Spleen (tissue), 7 donors: ENCODE measurements around the gene JAZF1.

Experiments
- CTCF ChIP-seq, 11 experiments: fragments of 200-600 bp in 7 of 11; fragments of 450-650 bp in 4 of 11; sonication (generic) in 4 of 11; IDR thresholded peaks in 8 of 11; conservative IDR thresholded peaks in 3 of 11; 1 replicate in 7 of 11; 2 replicates in 4 of 11; pipeline versions ENCODE4 v1.4.0 to v1.8.0; 2016 to 2021; ENCODE audit warnings: antibody characterized with exemption in 11 of 11, inconsistent platforms in 4 of 11, mild to moderate bottlenecking in 1 of 11
- POLR2A ChIP-seq, 3 donors: fragments of 450-650 bp; IDR thresholded peaks; one replicate each; pipeline ENCODE4 v1.5.1; 2017; ENCODE audit warnings: antibody characterized with exemption in 3 of 3, mild to moderate bottlenecking in 1 of 3
- POLR2AphosphoS5 ChIP-seq, 3 donors: sonication (generic); formaldehyde crosslinking; IDR thresholded peaks; one replicate each; pipeline ENCODE4 v1.5.1; 2017; ENCODE audit warnings: antibody characterized with exemption in 3 of 3
- donor health status: DM: no; HTN: no; CAD: no; lungs with moderate emphysema.
- donor health status: DM: no; HTN: no; CAD: no.
- donor health status: DM: no; HTN: no; CAD: no.

- TF ChIP-seq CTCF (IDR thresholded peaks at IDR 0.05 in 8 of 11, conservative IDR thresholded peaks at IDR 0.05 in 3 of 11) (no peak), POLR2A (IDR thresholded peaks at IDR 0.05) (no peak), POLR2AphosphoS5 (IDR thresholded peaks at IDR 0.05) (no peak)
Measured at GRCh38 chr7:27966219-27966780, 214.3 kb downstream of the JAZF1 start.
